NCI-H345 treated with DMSO at 0.1 percent for 48 hours (cell line): ENCODE measurements around the gene PTGER4.
"Not testable (repeated sequence)": the region's sequence is repeated elsewhere in the genome, so short reads cannot be mapped to it uniquely, and the experiment has no call there.

ENCODE experiments used
- DNase-seq: peaks from one replicate; lab custom pipeline; 2025; ENCODE audit not compliant: unreplicated experiment; lab: John Stamatoyannopoulos, UW

PTGER4 gene

DNA sequence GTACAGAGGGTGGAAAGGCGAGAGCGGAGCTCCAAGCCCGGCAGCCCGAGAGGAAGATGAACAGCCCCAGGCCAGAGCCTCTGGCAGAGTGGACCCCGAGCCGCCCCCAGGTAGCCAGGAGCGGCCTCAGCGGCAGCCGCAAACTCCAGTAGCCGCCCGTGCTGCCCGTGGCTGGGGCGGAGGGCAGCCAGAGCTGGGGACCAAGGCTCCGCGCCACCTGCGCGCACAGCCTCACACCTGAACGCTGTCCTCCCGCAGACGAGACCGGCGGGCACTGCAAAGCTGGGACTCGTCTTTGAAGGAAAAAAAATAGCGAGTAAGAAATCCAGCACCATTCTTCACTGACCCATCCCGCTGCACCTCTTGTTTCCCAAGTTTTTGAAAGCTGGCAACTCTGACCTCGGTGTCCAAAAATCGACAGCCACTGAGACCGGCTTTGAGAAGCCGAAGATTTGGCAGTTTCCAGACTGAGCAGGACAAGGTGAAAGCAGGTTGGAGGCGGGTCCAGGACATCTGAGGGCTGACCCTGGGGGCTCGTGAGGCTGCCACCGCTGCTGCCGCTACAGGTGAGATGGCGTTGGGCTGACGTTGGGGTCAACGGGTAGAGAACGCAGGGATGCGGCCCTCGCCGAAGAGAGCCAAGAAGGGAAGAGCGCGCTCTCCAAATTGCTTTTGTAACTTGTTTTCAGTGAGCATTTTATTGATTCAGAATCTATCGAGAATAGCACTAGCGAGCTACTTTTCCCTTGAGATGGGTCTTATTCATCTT lies at the start of gene PTGER4:
Gene PTGER4, plus strand, starts transcription at position 3 of the 769 bp plus-strand sequence. CDS start 1,079 bp downstream, outside the sequence.
- DNase-seq: no peak

DNA sequence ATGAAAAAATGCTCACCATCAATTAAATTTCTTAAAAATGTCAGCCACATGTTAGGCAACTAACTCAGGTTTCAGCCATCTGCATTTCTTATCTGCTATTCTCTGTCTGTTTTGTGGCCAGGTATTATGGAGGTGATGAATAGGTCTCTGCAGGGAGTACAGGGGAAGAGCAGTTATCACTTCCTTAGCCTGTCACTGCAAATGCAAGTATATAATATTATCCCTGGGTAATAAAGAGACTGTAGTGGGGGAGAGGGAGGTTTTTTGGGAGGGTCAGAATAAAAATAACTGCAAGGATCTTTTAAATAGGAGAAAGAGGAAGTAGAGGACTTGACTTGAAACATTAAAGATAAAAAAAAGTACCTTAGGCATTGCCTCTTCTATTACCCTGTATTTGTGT lies 49.6 kb upstream of the PTGER4 start:
- DNase-seq: no peak

DNA sequence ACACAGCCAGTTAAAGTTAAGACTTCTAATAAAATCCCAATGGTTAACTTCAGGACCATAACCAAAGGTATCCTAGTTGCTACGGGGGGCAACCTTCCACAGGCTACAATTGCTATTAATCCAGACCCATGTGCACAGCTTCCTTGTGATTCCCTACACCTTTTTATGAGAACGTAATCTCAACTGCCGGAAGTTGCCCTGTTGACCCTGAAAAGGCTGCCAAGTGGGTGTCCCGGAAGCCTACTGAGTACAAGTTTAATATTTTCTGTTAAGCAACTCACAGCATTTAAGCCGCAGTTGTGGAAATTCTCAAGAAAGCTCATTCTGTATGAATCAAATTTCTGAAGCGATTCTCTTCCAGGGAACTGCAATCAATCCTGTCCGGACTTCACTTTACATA lies 48.5 kb upstream of the PTGER4 start:
- DNase-seq: no peak

DNA sequence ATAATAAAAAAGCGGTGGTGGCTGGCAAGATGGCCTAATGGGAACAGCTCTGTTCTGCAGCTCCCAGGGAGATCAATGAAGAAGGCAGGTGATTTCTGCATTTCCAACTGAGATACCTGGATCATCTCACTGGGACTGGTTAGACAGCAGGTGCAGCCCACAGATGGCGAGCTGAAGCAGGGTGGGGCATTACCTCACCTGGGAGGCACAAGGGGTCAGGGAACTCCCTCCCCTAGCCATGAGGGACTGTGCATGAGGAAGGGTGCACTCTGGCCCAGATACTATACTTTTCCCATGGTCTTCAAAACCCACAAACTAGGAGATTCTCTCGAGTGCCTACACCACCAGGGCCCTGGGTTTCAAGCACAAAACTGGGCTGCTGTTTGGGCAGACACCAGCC lies 45.6 kb upstream of the PTGER4 start:
- no peak for DNase-seq

GRCh38 chr5:40634593-40634992 lies 45.1 kb upstream of the PTGER4 start:
- no peak for DNase-seq

GRCh38 chr5:40639531-40639930 lies 40.2 kb upstream of the PTGER4 start:
- DNase-seq: not testable (repeated sequence)

DNA sequence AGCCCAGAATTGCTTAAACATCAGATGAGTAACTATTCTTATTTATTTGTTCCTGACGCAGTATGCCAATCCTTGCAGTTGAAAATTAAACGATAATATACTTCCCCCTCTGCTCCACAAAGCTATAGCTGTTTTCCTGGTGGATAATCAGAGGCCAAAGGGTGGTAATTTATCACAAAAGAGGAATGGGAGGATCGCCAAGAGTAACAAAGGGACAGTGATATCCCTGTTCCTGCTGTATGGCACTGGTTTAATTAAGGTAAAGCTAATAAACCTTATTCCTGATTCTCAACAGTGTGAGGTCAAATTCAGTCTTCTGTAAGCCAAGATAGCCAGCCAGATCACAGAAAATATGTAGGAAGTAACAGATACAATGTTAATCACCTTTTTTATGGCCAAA lies 33.4 kb upstream of the PTGER4 start:
- DNase-seq: no peak

GRCh38 chr5:40648150-40648549 lies 31.6 kb upstream of the PTGER4 start:
- no peak for DNase-seq

GRCh38 chr5:40649463-40650030 lies 30.2 kb upstream of the PTGER4 start:
- DNase-seq: no peak

- no peak for DNase-seq
Observed at GRCh38 chr5:40651201-40651600, 28.5 kb upstream of the PTGER4 start.

DNA sequence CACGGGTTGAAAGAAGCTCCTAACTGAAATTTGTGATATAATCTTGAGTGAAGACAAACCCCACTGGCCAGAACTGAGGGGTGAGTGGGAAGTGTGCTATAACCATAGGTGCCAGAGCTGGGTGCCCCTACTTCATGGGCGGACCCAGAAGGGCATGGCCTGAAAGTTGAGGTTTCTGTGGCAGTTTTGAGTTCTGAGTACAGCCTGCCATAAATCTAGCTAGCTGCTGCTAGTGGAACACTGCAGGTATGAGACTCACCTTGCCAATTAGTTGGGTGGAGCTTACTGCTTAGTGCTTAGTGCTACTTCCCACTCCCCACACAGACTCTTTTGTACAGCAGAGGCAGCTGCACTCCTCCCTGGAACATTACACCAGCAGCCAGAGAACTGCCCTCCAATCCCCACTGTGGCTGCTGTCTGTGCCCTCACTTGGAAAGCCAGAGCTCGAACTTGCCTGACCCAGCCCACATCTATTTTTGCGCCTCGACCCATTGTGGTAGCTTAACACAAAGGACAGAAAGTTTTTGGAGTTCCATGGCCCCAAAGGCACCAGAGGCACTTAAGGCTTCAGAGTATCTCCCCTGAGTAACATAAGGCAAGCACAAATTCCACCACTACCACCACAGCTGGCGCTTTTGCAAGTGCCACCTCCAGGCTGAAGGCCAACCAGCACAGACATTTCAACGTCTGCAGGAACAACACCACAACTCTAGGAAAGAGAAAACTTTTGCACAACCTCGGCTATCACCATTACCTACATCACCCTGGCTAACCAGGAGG lies 27.1 kb upstream of the PTGER4 start:
- no peak for DNase-seq

DNA sequence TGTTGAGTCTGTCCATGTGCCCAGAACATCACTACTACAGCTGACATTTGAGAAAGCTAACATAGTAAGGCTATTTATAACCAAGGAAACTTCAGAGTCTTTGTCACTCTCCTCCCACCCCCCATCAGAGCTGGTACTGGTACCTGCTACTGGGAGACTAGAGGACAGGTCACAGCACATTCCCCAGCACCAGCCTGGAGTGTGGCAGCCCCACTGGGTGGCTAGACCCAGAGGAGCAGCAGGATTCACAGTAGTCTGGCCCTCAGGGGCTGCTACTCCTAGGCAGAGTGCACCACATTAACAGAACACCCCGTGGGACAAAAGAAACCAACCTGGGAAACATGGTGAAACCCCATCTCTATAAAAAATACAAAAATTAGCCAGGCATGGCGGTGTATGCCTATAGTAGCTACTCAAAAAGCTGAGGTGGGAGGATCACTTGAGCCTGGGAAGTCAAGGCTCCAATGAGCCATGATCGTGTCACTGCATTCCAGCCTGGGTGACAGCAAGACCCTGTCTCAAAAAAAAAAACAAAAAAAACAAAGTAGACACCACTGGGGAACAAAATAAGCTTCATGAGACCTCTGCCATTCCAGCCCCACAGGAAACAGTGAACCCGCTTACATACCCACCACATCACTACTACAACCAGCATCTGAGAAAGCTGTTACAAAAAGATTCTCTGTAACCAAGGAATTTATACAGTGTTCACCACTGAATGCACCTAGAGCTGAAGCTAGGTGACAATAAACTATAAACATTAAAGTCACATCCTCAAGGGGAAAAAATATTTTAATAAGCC lies 26.3 kb upstream of the PTGER4 start:
- DNase-seq: no peak

GRCh38 chr5:40654377-40654991 lies 25.2 kb upstream of the PTGER4 start:
- DNase-seq: no peak

GRCh38 chr5:40655138-40655537 lies 24.6 kb upstream of the PTGER4 start:
- DNase-seq: no peak

DNA sequence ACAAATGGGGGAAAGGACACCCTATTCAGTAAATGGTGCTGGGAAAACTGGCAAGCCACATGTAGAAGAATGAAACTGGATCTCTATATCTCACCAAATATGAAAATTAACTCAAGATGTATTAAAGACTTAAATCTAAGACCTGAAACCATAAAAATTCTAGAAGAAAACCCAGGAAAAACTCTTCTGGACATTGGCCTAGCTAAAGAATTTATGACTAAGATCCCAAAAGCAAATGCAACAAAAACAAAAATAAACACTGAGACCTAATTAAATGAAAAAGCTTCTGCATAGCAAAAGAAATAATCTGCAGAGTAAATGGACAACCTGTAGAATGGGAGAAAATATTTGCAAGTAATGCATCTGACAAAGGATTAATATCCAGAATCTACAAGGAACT lies 23.6 kb upstream of the PTGER4 start:
- not testable (repeated sequence) for DNase-seq

DNA sequence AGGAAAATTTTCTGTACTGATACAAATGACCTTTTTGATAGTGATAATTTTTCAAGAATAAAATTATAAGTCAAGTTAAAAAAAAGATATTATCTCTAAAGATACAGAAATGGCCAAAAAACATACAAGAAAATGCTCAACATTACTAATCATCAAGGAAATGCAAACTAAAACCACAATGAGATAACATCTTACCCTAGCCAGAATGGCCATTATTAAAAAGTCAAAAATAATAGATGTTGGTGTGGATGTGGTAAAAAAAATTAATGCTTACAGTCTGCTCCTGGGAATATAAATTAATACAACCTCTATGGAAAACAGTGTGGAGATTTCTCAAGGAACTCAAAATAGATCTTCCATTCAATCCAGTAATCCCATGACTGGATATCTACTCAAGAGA lies 22.9 kb upstream of the PTGER4 start:
- no peak for DNase-seq

- no peak for DNase-seq
Observed at GRCh38 chr5:40660751-40661150, 19.0 kb upstream of the PTGER4 start.

- no peak for DNase-seq
Observed at GRCh38 chr5:40665635-40666298, 13.9 kb upstream of the PTGER4 start.

GRCh38 chr5:40666657-40667056 lies 13.1 kb upstream of the PTGER4 start:
- DNase-seq: no peak

- DNase-seq: no peak
Observed at GRCh38 chr5:40667161-40667663, 12.5 kb upstream of the PTGER4 start.
